Stimulated activated CD8-positive, alpha-beta memory T cell treated with anti-CD3 and anti-CD28 coated beads, Interleukin-15, amount 100 ng/mL, for 1 hour (primary cell): ENCODE data around the gene PRRX1.

Source experiments
- DNase-seq: peaks from one replicate; pipeline ENCODE4 v3.0.0-alpha.2; 2020; ENCODE audit warnings: low read depth

Gene PRRX1

GRCh38 chr1:170664828-170665612 lies 1.1 kb downstream of the PRRX1 start:
- no peak for DNase-seq

- no peak for DNase-seq
Measured at GRCh38 chr1:170665629-170666028, 1.7 kb downstream of the PRRX1 start.

- no peak for DNase-seq
Measured at GRCh38 chr1:170666541-170667254, 2.8 kb downstream of the PRRX1 start.

- no peak for DNase-seq
Measured at GRCh38 chr1:170668209-170669106, 4.5 kb downstream of the PRRX1 start.

- DNase-seq, result no peak
Measured at GRCh38 chr1:170669107-170669445, 5.1 kb downstream of the PRRX1 start.

GRCh38 chr1:170669586-170670530 lies 5.9 kb downstream of the PRRX1 start:
- no peak for DNase-seq

- no peak for DNase-seq
Measured at GRCh38 chr1:170670802-170671628, 7.1 kb downstream of the PRRX1 start.

- no peak for DNase-seq
Measured at GRCh38 chr1:170671629-170671963, 7.7 kb downstream of the PRRX1 start.

- DNase-seq, result no peak
Measured at GRCh38 chr1:170672316-170672715, 8.4 kb downstream of the PRRX1 start.

- DNase-seq, result no peak
Measured at GRCh38 chr1:170674239-170674638, 10.3 kb downstream of the PRRX1 start.

GRCh38 chr1:170674986-170675385 lies 11.1 kb downstream of the PRRX1 start:
- no peak for DNase-seq

GRCh38 chr1:170675865-170676264 lies 11.9 kb downstream of the PRRX1 start:
- DNase-seq, result no peak

- no peak for DNase-seq
Measured at GRCh38 chr1:170676628-170677027, 12.7 kb downstream of the PRRX1 start.

- no peak for DNase-seq
Measured at GRCh38 chr1:170678027-170678600, 14.2 kb downstream of the PRRX1 start.

- DNase-seq, result no peak
Measured at GRCh38 chr1:170680428-170680827, 16.5 kb downstream of the PRRX1 start.

- DNase-seq, result no peak
Measured at GRCh38 chr1:170682169-170682568, 18.2 kb downstream of the PRRX1 start.

- DNase-seq, result no peak
Measured at GRCh38 chr1:170682809-170683208, 18.9 kb downstream of the PRRX1 start.

- DNase-seq, result no peak
Measured at GRCh38 chr1:170685166-170685565, 21.2 kb downstream of the PRRX1 start.

GRCh38 chr1:170686291-170686690 lies 22.4 kb downstream of the PRRX1 start:
- DNase-seq, result no peak

- no peak for DNase-seq
Measured at GRCh38 chr1:170687621-170688020, 23.7 kb downstream of the PRRX1 start.
